Epithelial cell of esophagus (primary cell): ENCODE data around the gene ARID1B.
A peak's percentile ranks its signal among the peaks of the same experiment; 100 is the strongest.

Experiments used
- DNase-seq: peaks from one replicate; pipeline ENCODE4 v3.0.0; 2010; ENCODE audit warnings: low read depth
- H3K4me3 ChIP-seq: 2 replicates; pipeline ENCODE4 v1.5.1; 2011; ENCODE audit warnings: mild to moderate bottlenecking, low read length, control low read depth
- TF ChIP-seq, protein P1 (sequence below): IDR thresholded peaks from 2 replicates; pipeline ENCODE4 v1.5.1; 2011; ENCODE audit warnings: low read depth, mild to moderate bottlenecking, low read length, control low read depth, inconsistent platforms; ENCODE audit not compliant: insufficient read depth; ENCODE audit errors: missing control alignments

Gene ARID1B

DNA sequence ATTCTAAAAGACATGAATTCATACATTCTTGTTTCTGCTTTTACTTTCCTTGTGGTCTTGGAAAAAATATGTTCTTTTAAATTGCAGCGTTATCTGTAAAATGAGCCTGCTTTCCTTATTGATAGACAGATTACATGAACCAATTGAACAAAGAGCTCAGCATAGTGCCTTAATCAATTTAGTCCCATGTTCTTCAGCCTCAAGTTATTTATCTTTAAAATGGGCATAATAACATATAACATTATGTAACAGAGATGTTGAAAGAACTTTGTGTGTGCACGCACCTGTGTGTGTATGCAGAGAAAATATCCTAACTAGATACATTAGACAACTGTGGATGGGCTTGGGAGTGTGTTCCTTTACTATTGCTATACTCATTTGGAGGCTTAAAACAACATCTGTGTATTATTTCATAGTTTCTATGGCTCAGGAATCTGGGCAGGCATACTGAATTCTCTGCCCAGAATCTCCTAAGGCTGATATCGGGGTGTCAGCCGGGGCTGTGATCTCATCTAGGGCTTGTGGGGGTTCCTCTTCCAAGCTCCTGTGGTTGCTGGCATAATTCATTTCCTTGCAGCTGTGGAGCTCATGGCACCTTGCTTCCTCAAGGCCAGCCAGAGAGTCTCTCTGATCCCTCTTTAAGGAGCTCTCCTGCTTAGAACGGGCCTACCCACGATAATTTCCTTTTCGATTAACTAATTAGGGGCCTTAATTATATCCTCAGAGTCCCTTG, 194.1 kb downstream of the ARID1B start:
- no peak overlapping the region for H3K4me3 ChIP-seq
- no peak for DNase-seq
- TF ChIP-seq, protein P1, sequence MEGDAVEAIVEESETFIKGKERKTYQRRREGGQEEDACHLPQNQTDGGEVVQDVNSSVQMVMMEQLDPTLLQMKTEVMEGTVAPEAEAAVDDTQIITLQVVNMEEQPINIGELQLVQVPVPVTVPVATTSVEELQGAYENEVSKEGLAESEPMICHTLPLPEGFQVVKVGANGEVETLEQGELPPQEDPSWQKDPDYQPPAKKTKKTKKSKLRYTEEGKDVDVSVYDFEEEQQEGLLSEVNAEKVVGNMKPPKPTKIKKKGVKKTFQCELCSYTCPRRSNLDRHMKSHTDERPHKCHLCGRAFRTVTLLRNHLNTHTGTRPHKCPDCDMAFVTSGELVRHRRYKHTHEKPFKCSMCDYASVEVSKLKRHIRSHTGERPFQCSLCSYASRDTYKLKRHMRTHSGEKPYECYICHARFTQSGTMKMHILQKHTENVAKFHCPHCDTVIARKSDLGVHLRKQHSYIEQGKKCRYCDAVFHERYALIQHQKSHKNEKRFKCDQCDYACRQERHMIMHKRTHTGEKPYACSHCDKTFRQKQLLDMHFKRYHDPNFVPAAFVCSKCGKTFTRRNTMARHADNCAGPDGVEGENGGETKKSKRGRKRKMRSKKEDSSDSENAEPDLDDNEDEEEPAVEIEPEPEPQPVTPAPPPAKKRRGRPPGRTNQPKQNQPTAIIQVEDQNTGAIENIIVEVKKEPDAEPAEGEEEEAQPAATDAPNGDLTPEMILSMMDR, result no peak

- TF ChIP-seq, protein P1, result no peak
Measured at GRCh38 chr6:156972145-156972544, 195.0 kb downstream of the ARID1B start.

GRCh38 chr6:156974830-156975261, 197.7 kb downstream of the ARID1B start:
- TF ChIP-seq, protein P1, result no peak
- no peak for DNase-seq
- H3K4me3 ChIP-seq, result no peak overlapping the region

More at GRCh38 chr6:156972145-156972544, 195.0 kb downstream of the ARID1B start:
- H3K4me3 ChIP-seq, result no peak overlapping the region
- DNase-seq, result no peak

- no peak overlapping the region for H3K4me3 ChIP-seq
- no peak for DNase-seq
- TF ChIP-seq, protein P1, result no peak
Measured at GRCh38 chr6:156975414-156975813, 198.2 kb downstream of the ARID1B start.

DNA sequence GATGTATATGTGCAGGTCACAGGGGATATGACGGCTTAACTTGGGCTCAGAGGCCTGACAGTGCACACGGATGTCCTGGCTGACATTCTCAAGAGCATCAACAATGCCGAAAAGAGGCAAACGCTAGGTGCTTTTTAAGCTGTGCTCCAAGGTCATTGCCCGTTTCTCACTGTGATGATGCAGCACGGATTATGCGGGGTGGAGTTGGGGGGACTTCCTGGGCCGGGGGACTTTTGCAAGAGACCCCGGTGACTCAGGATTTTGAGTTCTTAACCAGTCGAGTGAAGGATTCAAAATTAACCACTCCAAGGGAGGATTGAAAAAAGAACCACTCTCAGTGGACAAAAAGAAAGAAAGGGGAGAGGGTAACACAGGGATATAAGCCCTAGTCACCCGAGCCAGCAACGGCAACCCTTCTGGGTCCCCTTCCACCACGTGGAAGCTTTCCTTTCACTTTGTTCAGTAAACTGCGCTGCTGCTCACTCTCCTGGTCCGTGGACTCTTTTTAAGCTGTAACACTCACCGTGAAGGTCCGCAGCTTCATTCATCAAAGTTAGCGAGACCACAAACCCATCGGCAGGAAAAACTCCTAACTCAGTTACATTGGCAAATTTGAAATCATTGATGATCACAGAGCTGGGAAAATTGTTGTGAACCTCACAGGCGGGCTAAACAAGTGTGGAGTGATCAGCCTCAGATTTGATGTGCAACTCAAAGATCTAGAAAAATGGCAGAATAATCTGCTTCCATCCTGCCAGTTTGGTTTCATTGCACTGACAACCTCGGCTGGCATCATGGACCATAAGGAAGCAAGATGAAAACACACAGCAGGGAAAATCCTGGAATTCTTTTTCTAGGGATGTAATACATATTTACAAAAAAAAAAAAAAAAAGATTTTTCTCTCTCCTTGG, 199.3 kb downstream of the ARID1B start:
- DNase-seq, result no peak
- H3K4me3 ChIP-seq, result no peak overlapping the region
- TF ChIP-seq, protein P1, result no peak

DNA sequence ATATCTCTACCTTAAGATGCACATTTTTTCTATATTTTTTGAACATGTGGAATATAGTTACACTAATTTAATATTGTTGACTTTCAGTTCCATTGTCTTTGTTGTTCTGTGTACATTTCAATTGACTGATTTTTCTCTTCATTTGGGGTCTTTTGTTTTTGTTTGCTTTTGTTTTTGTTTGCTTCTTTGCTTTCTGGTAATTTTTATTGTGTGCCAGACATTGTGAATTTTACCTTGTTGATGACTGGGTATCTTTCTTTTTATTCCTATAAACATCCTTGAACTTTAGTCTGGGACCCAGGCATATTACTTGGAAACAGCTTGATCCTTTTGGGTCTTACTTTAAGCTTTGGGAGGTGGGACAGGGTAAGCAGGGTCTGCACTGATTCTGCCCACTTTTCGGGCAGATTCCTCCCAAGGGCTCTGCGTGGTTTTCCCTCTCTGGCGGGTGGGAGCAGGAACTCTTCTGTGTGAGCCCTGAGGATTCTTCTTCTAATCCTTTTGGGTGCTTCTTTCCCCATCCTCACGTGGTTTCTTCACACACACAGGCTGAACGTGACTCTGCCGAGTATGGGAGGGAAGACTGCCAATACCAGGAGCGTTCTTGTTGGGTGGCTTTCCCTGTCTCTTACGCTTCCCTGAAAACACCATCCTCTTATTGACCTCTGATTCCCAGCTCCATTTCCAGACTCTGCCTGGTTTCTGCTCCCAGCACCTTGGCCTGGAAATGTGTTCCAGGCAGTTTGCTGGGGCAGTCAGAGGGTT, 200.5 kb downstream of the ARID1B start:
- no peak overlapping the region for H3K4me3 ChIP-seq
- TF ChIP-seq, protein P1, result no peak
- DNase-seq, result peak; percentile 59
